Trophoblast cell (in vitro differentiated cells and primary cell): ENCODE results near the gene ANXA10.

Source experiments
- DNase-seq, 2 donors: peaks; one replicate each; pipeline ENCODE4 v3.0.0-alpha.2; 2016
- H2AFZ ChIP-seq: 2 replicates; pipeline ENCODE4 v1.6.1; 2013; ENCODE audit warnings: low read length, moderate library complexity, mild to moderate bottlenecking; ENCODE audit not compliant: insufficient read depth, poor library complexity
- H2AK5ac ChIP-seq: 2 replicates; pipeline ENCODE4 v1.6.1; 2013; ENCODE audit warnings: mild to moderate bottlenecking, low read length
- H2BK120ac ChIP-seq: 2 replicates; pipeline ENCODE4 v1.6.1; 2013; ENCODE audit warnings: low read length, mild to moderate bottlenecking, moderate library complexity; ENCODE audit not compliant: insufficient read depth, poor library complexity
- H2BK12ac ChIP-seq: 2 replicates; pipeline ENCODE4 v1.6.1; 2013; ENCODE audit warnings: mild to moderate bottlenecking, low read length, moderate library complexity
- H2BK5ac ChIP-seq: 2 replicates; pipeline ENCODE4 v1.6.1; 2013; ENCODE audit warnings: low read length, low read depth, moderate library complexity, mild to moderate bottlenecking; ENCODE audit not compliant: poor library complexity
- H3K14ac ChIP-seq: 2 replicates; pipeline ENCODE4 v1.6.1; 2013; ENCODE audit warnings: mild to moderate bottlenecking, low read length
- H3K18ac ChIP-seq: 2 replicates; pipeline ENCODE4 v1.6.1; 2013; ENCODE audit warnings: mild to moderate bottlenecking, low read length
- H3K23ac ChIP-seq: 2 replicates; pipeline ENCODE4 v1.6.1; 2013; ENCODE audit warnings: low read length
- H3K27ac ChIP-seq: 2 replicates; pipeline ENCODE4 v1.5.1; 2013; ENCODE audit warnings: low read depth, mild to moderate bottlenecking, inconsistent platforms, low read length, moderate library complexity
- H3K27me3 ChIP-seq: 2 replicates; pipeline ENCODE4 v1.6.1; 2013; ENCODE audit warnings: inconsistent platforms, mild to moderate bottlenecking, low read length, moderate library complexity; ENCODE audit not compliant: insufficient read depth
- H3K36me3 ChIP-seq, 2 experiments: 1 replicate in 1 of 2; 2 replicates in 1 of 2; pipeline ENCODE4 v1.6.1; 2013; ENCODE audit warnings: low read length in 2 of 2, mild to moderate bottlenecking in 2 of 2, moderate library complexity in 1 of 2; ENCODE audit not compliant: insufficient read depth in 2 of 2, control insufficient read depth in 1 of 2
- H3K4ac ChIP-seq: 2 replicates; pipeline ENCODE4 v1.6.1; 2013; ENCODE audit warnings: low read depth, mild to moderate bottlenecking, low read length, moderate library complexity
- H3K4me1 ChIP-seq, 2 experiments: 1 replicate in 1 of 2; 2 replicates in 1 of 2; pipeline ENCODE4 v1.6.1; 2013; ENCODE audit warnings: low read length in 2 of 2, mild to moderate bottlenecking in 2 of 2, moderate library complexity in 1 of 2; ENCODE audit not compliant: insufficient read depth in 2 of 2, control insufficient read depth in 1 of 2
- H3K4me2 ChIP-seq: 2 replicates; pipeline ENCODE4 v1.6.1; 2013; ENCODE audit warnings: inconsistent platforms, mild to moderate bottlenecking, low read length, moderate library complexity
- H3K4me3 ChIP-seq: 2 replicates; pipeline ENCODE4 v1.5.1; 2013; ENCODE audit warnings: mild to moderate bottlenecking, low read depth, low read length, inconsistent platforms
- H3K79me1 ChIP-seq: one replicate; pipeline ENCODE4 v1.6.1; 2013; ENCODE audit warnings: low read length
- H3K79me2 ChIP-seq: 2 replicates; pipeline ENCODE4 v1.6.1; 2013; ENCODE audit warnings: low read length, mild to moderate bottlenecking; ENCODE audit not compliant: control insufficient read depth, insufficient read depth, poor library complexity
- H3K9ac ChIP-seq: 2 replicates; pipeline ENCODE4 v1.6.1; 2013; ENCODE audit warnings: mild to moderate bottlenecking, low read length
- H3K9me3 ChIP-seq: 2 replicates; pipeline ENCODE4 v1.6.1; 2013; ENCODE audit warnings: low read depth, mild to moderate bottlenecking, control low read depth, inconsistent platforms, low read length; ENCODE audit not compliant: insufficient read depth
- H4K12ac ChIP-seq: 2 replicates; pipeline ENCODE4 v1.6.1; 2013; ENCODE audit warnings: low read depth, mild to moderate bottlenecking, low read length, moderate library complexity
- H4K8ac ChIP-seq: 2 replicates; pipeline ENCODE4 v1.6.1; 2013; ENCODE audit warnings: low read depth, mild to moderate bottlenecking, low read length, moderate library complexity
- H4K91ac ChIP-seq: one replicate; pipeline ENCODE4 v1.6.1; 2013; ENCODE audit warnings: low read depth, mild to moderate bottlenecking, low read length, moderate library complexity
- WGBS: extraction: QIAGEN DNeasy Blood & Tissue Kit; methylation state at CpG from one replicate; pipeline ENCODE4 v1.1.7; 2013; ENCODE audit warnings: missing lambda C conversion rate; ENCODE audit not compliant: insufficient read length, insufficient coverage; ENCODE audit errors: extremely low coverage; 5-methylcytosine and 5-hydroxymethylcytosine counted together

The ANXA10 gene

DNA sequence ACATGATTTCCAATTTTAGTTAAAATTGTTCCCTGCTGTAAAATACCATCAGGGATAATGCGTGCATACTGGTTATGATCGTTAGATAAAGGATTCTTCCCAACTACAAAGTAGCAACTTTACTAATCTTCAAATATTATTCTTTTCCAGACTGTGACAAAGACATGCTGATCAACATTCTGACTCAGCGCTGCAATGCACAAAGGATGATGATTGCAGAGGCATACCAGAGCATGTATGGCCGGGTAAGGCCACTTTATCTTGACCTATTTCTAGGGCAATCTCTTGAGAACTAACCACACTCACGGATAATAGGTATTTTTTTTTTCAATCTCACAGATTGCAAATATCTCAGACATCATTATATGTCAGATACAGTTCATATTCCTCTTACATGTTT, 47.0 kb downstream of the ANXA10 start:
- Histone ChIP-seq H4K12ac (no peak overlapping the region), H3K79me1 (no peaks in the 10 kb centered on the region), H3K14ac (no peak overlapping the region), H3K4me1 (no peaks in the 10 kb centered on the region), H3K27ac (no peak overlapping the region), H3K36me3 (no peaks in the 10 kb centered on the region), H3K9me3 (no peaks in the 10 kb centered on the region), H3K23ac (no peak overlapping the region), H3K9ac (no peak overlapping the region), H2BK5ac (no peak overlapping the region), H3K4me2 (no peak overlapping the region), H2AK5ac (no peak overlapping the region), H3K4me3 (no peak overlapping the region), H4K8ac (no peak overlapping the region), H3K79me2 (no peaks in the 10 kb centered on the region), H2BK120ac (no peak overlapping the region), H3K27me3 (no peaks in the 10 kb centered on the region), H3K4ac (no peak overlapping the region), H4K91ac (no peak overlapping the region), H2AFZ (no peak overlapping the region), H3K18ac (no peak overlapping the region), H2BK12ac (no peak overlapping the region)
- no CpG with 5 or more reads among the region's 5 CpGs for WGBS
- peak in 1 of 2 donors; percentile 27 for DNase-seq

DNA sequence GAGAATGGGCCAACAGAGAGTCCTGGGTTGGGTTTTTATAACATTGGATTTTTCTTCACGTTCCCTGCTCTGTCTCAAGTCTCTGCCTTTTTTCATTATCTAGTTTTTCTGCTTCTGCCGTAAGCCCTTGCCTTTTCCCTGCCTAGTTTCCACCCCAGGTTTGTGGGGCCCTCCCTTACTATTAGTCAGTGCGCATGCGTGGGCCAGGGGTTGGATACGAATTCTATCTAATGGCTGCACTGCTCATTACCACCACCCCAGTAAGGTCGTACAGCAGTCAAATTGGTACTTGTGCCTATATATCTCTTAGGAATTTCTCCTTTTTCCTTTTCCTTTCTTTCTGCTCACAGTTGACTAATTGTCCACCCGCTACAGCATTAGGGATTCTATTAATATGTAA, 49.4 kb downstream of the ANXA10 start:
- Histone ChIP-seq H3K9me3 (no peaks in the 10 kb centered on the region), H2AK5ac (no peak overlapping the region), H3K27me3 (no peaks in the 10 kb centered on the region), H3K4me1 (no peaks in the 10 kb centered on the region), H3K14ac (no peak overlapping the region), H3K79me1 (no peaks in the 10 kb centered on the region), H3K9ac (no peak overlapping the region), H3K18ac (no peak overlapping the region), H3K79me2 (no peaks in the 10 kb centered on the region), H4K91ac (no peak overlapping the region), H2BK12ac (no peak overlapping the region), H3K4ac (no peak overlapping the region), H3K36me3 (no peaks in the 10 kb centered on the region), H3K4me3 (no peak overlapping the region), H2AFZ (no peak overlapping the region), H3K27ac (no peak overlapping the region), H3K4me2 (no peak overlapping the region), H2BK5ac (no peak overlapping the region), H2BK120ac (no peak overlapping the region), H3K23ac (no peak overlapping the region), H4K8ac (no peak overlapping the region), H4K12ac (no peak overlapping the region)
- DNase-seq = no peak
- WGBS = no CpG with 5 or more reads among the region's 7 CpGs

DNA sequence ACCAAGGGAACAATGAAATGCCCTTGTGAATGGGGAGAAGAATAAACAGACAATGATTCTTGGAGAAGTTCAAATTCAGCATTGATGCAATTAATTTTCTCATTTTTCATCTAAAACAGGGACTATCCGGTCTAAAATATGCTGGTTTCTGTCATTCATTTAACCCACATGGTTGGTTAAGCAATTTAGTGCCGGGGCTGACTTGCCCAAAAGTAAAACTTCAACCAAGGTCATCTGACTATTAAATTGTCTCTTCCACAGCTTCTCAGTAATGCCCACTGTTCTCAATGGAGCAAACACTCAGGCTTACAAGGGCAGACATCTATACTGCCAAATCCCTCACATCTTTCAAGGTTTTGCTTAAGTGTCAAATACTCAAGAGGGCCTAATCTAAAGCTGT, 51.3 kb downstream of the ANXA10 start:
- Histone ChIP-seq H3K79me2 (no peaks in the 10 kb centered on the region), H2BK12ac (no peak overlapping the region), H3K9ac (no peak overlapping the region), H3K18ac (no peak overlapping the region), H4K8ac (no peak overlapping the region), H3K9me3 (no peaks in the 10 kb centered on the region), H3K27ac (no peak overlapping the region), H3K79me1 (no peaks in the 10 kb centered on the region), H2AK5ac (no peak overlapping the region), H3K4me2 (no peak overlapping the region), H2BK5ac (no peak overlapping the region), H3K4me1 (no peaks in the 10 kb centered on the region), H3K23ac (no peak overlapping the region), H3K4ac (no peak overlapping the region), H4K91ac (no peak overlapping the region), H3K27me3 (no peaks in the 10 kb centered on the region), H3K14ac (no peak overlapping the region), H4K12ac (no peak overlapping the region), H2BK120ac (no peak overlapping the region), H2AFZ (no peak overlapping the region), H3K36me3 (no peaks in the 10 kb centered on the region), H3K4me3 (no peak overlapping the region)
- WGBS = no CpG with 5 or more reads among the region's 2 CpGs
- no peak for DNase-seq

DNA sequence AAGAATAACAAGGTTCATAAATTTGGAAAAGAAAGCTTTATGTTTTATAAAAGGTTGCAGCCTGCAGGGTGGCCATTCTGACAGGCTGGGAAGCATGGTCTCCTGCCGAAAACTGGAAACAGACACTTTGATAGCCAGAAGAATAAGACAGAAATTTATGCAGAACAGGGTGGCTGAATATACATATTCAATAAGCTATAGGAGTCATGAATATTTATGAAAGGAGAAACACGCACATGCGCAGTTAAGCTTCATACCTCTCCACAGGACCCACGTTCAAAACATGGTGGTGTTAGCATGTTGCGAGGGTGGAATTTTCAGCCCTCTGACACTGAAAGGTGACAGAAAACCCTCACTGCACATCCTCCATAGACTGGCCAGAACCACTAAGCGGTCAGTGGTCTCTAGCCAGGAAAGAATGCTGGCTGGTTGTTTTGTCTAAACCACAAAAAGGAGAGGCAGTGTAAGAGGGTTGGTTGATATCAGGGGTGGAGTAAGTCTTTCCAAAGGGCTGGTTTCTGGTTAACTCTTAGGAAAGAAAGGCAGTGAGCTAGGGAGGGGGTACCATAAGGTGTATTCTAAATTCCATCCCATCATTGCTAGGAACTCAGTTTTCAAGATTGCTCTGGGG, 58.2 kb downstream of the ANXA10 start:
- no peak overlapping the region for H4K91ac ChIP-seq
- H3K4me3 ChIP-seq = no peak overlapping the region
- no peaks in the 10 kb centered on the region for H3K9me3 ChIP-seq
- H2AFZ ChIP-seq = no peak overlapping the region
- no peak overlapping the region for H3K4me2 ChIP-seq
- no peak overlapping the region for H2AK5ac ChIP-seq
- H3K14ac ChIP-seq = no peak overlapping the region
- H3K4me1 ChIP-seq = no peaks in the 10 kb centered on the region
- H4K8ac ChIP-seq = no peak overlapping the region
- H4K12ac ChIP-seq = no peak overlapping the region
- WGBS = no CpG with 5 or more reads among the region's 6 CpGs
- no peaks in the 10 kb centered on the region for H3K79me1 ChIP-seq
- H3K23ac ChIP-seq = no peak overlapping the region
- H3K9ac ChIP-seq = no peak overlapping the region
- no peak for DNase-seq
- no peaks in the 10 kb centered on the region for H3K36me3 ChIP-seq
- no peaks in the 10 kb centered on the region for H3K79me2 ChIP-seq
- H2BK5ac ChIP-seq = no peak overlapping the region
- H2BK120ac ChIP-seq = no peak overlapping the region
- no peak overlapping the region for H3K4ac ChIP-seq
- H3K27me3 ChIP-seq = no peaks in the 10 kb centered on the region
- H3K18ac ChIP-seq = no peak overlapping the region
- no peak overlapping the region for H3K27ac ChIP-seq
- H2BK12ac ChIP-seq = no peak overlapping the region
